ENCODE results near the gene ANO6.
"Not testable (repeated sequence)": the region's sequence is repeated elsewhere in the genome, so short reads cannot be mapped to it uniquely, and the experiment has no call there.

Gene ANO6

GRCh38 chr12:45315462-45315861, 99.6 kb downstream of the ANO6 start:
- no peak for DNase-seq

GRCh38 chr12:45317261-45317660, 101.4 kb downstream of the ANO6 start:
- not testable (repeated sequence) for DNase-seq

GRCh38 chr12:45322810-45323209, 106.9 kb downstream of the ANO6 start:
- DNase-seq: no peak

DNA sequence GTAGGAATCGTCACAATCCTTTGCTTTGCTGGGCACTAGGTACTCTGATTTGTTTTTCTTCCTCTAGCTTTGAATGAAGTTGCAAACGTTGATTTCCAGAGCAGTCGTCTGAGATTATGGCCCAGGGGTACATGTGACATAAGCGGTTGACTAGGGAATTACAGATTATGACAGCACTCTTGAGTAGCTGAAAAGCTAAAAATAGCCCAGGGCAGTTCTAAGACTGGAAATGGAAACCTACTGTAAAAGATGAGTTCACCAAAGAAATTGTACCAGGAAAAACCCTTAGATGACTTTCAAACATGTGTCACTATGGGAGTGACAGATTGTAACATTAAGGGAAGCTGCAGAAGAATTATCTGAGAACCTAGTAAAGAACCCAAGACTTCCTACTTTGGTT, 108.5 kb downstream of the ANO6 start:
- DNase-seq: no peak

DNA sequence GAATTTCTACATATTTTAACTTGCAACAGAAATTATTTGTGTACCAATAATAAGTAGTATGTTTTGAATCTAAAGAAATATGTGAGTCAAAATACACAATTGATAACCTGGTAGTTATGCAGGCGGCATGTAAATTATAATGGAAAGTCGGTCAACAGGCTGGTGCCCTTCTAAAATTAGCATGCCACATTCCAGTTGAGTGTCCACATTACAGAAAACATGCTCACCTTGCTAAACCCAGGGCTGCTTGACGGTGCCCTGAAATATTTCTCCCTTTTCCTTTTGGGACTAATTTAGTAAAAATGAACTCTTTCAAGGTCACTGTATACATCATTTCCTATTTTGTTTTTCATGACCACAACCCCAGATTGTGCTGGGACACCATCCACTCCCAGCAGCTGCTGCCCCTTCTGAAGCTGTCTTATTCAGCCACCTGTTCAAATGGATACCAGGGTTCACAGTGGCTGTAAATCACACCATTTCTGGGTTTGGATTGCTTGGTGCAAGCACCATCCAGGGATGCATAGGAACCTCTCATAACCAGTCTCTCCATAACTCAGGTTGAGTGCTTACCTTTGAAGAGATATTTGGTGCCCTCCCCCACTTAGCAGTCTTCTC, 110.6 kb downstream of the ANO6 start:
- DNase-seq: no peak

GRCh38 chr12:45327823-45328383, 112.0 kb downstream of the ANO6 start:
- DNase-seq: no peak

DNA sequence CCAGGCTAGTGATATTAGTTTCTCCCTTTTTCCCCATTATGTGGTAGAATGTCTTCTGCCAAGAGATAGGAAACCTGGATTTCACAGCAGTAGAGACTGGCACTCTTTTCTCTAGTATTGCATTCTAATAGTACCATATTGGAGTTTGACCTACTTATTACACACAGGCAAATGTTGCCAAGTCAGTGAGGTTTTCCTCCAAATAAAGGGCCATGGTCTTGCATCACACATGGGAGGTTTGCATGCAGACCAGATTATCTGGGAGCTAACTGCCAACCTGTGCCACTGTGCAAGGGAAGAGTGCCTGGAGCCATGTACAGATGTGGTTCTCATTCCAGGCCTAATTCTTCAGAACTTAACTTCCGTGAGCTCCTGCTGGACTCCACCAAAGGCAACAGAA, 113.3 kb downstream of the ANO6 start:
- no peak for DNase-seq

DNA sequence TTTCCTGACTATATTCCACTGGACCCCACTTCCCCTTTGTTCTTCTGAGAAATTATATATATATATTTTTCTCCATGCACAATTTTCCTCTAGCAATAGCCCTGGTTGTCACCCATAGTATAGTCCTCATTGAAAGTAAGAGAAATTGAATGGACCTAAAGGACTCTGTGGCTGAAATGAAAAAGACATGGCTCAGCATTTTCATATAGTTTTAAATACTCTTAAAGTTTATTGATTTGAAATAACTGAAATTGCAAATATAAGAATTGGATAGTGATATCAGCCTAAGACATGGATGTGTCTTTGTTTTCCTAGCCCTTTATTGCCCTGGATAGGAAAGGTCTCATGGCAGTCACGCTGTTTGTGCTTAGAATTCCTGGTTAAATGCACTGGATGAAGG, 113.8 kb downstream of the ANO6 start:
- DNase-seq: no peak

- DNase-seq: no peak
Observed at GRCh38 chr12:45331552-45331951, 115.7 kb downstream of the ANO6 start.

DNA sequence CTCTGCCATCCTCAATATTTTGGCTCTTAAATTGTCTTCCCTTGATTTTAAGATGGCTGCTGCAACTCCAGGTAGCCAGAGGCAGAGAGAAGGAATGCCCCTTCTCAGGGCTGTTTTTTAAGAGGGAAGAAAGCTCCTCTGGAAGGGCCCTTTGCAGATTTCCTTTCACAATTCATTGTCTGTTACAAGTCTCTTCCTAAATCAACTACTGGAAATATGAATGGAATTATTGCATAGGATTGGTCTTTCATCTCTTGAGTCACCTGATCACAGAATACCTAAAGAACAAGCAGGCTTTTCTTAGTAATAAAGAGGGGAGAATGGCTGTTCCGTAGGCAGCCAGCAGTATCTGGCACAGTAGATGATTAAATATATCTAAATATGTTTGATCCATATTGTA, 118.5 kb downstream of the ANO6 start:
- DNase-seq: no peak

GRCh38 chr12:45336331-45336730, 120.4 kb downstream of the ANO6 start:
- no peak for DNase-seq

GRCh38 chr12:45336762-45337596, 121.1 kb downstream of the ANO6 start:
- DNase-seq: no peak

DNA sequence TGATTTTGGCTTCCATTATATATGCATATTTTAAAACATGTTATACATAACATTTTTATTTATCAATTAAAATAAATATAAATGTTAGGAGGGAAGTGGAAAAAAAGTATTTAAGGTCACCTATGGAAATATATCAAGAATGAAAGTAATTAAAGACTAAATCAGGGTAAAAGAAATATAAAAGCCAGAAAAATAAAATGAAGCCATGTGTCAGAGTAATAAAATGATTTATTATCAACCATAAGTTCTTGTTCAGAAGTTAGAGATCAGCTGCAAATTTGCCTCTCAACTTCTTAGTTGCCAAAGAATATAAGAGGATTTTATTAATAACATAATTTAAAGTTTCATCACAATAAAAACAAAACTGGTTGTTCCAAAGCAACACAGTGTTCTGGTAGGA, 121.9 kb downstream of the ANO6 start:
- DNase-seq: no peak

DNA sequence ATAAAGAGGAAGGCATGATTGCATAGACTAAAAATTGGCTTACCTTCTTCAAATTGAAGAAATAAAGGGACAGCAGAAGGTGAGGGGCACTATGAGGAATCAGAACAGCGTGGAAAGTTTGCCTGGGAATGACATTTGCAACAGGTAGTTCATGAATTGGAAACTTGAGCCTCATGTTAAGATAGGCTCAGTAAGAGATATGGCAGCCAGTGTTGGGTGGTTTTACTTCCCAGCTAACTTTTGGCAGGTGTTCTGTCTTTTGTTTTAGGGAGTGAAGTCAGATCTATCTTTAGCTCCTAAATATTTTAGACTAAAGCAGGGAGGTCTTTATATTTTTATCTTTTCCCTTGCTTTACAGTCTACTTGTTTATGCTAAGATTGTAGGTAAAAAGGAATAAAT, 122.4 kb downstream of the ANO6 start:
- no peak for DNase-seq

- no peak for DNase-seq
Observed at GRCh38 chr12:45339035-45339434, 123.1 kb downstream of the ANO6 start.

- no peak for DNase-seq
Observed at GRCh38 chr12:45342171-45342570, 126.3 kb downstream of the ANO6 start.

DNA sequence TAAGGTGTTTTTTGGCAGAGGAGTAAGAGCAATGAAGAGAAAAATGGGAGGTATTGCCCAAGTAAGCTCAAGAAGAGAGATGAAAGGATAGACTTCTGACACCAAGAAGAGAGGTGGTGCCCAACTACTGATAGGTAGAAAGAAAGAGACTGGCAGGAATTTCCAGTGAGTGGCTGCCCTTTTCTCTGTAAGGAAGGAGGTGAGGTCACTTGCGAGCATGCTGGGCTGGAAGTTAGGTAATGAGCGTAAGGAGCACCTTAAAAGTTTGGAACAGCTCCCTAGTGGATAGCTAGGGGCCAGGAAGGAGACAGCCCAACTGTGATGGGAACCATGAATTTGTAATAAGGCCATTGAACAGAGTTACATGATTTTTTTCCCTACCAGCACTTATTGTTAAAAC, 127.0 kb downstream of the ANO6 start:
- DNase-seq: no peak

GRCh38 chr12:45343269-45344051, 127.6 kb downstream of the ANO6 start:
- DNase-seq: no peak

- no peak for DNase-seq
Observed at GRCh38 chr12:45348311-45348710, 132.4 kb downstream of the ANO6 start.

GRCh38 chr12:45348986-45349385, 133.1 kb downstream of the ANO6 start:
- no peak for DNase-seq

DNA sequence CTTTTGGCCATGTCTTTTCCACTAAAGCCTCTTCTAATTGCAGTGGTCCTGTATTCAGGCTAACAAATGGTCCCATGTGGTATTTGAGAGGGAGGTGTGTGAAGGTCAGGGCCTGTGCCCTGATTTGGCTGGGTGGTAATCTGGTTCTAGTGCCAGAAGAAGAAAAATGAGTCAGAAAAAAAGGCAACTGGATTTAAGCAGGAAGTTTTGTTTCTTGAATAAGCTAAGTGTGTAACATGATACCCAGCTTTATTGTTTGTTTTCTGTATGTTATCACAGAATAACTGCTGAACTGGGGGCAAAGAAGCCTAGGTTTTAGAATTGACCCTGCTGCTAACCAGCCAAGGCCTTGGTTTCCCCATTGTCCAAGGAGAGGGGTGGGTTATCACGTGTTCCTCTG, 134.0 kb downstream of the ANO6 start:
- DNase-seq: no peak

DNA sequence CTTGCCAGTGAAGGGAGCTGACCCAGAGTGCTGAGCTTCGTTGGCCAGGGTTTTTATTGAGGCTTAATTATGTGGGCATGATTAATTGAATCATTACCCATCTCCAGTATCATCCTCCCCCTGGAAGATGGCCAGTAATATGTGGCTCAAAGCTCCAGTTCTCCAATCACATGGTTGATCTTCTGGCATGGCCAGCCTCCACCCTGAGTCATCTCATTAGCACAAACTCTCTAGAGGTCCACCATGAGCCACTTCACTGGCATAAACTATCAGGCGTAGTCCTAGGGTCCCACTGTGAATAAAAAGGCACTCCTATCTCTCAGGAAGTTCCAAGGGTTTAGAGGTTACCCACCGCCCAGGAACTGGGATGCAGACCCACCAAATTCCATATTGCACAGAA, 135.0 kb downstream of the ANO6 start:
- DNase-seq: no peak

DNA sequence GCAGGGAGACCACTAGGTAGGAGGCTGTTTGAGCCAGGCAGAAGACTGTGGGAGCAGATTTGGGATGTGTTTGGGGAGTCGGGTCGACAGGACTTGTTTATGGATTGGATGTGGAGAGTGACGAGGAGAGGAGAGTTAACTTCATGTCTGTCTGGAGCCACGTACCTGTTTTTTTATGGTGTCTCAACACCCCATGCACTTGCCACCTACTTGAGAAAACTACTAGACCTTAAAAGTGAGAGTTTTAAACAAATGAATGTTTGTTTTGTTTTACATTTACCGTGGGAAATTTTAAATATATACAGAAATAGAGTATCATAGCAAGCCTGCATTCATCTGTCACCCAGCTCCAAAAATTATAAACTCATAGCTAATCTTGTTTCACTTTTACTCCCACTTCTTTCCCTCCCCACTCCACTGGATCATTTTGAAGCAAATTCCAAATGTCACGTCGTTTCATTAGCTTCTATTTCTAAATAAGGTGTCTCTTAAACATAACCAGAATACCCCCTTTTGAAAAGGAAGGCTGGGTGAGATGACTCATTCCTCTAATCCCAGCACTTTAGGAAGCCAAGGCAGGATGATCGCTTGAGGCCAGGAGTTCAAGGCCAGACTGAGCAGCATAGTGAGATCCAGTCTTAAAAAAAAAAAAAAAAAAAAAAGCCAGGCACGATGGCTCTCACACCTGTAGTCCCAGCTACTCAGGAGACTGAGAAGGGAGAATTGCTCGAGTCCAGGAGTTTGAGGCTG, 136.2 kb downstream of the ANO6 start:
- no peak for DNase-seq

All from stimulated activated CD4-positive, alpha-beta T cell treated with anti-CD3 and anti-CD28 coated beads, Interleukin-4, amount 100 ng/mL, for 4 hours (primary cell).